ENCODE data around the gene IER5L.

The IER5L gene

GRCh38 chr9:129181246-129181645 is 3.2 kb upstream of the IER5L start:
- Histone ChIP-seq H3F3A (ENCODE audit: insufficient read depth) (no peaks in the 10 kb centered on the region), H3K4me2 (ENCODE audit: low read depth, low read length, poor library complexity, severe bottlenecking) (no peak overlapping the region), H4K20me1 (ENCODE audit: low read depth, low read length) (no peaks in the 10 kb centered on the region), H3K36me3 (ENCODE audit: low read length) (no peaks in the 10 kb centered on the region), H2AFZ (ENCODE audit: low read depth, low read length, severe bottlenecking) (no peak overlapping the region), H3K27me3 (ENCODE audit: low read length) (no peaks in the 10 kb centered on the region), H3K27ac (ENCODE audit: low read depth, low read length) (no peak overlapping the region), H3K9ac (ENCODE audit: low read length) (no peak overlapping the region), H3K4me3 (ENCODE audit: insufficient read depth, low read length, poor library complexity, severe bottlenecking) (no peak overlapping the region), H3K9me3 (ENCODE audit: insufficient read depth, low read length) (no peaks in the 10 kb centered on the region), H3K9me2 (replicated peaks; ENCODE audit: insufficient read depth, low read length) (no peaks in the 10 kb centered on the region), H3K79me2 (ENCODE audit: insufficient read depth, low read length) (no peaks in the 10 kb centered on the region)
- TF ChIP-seq CTCF (IDR thresholded peaks at IDR 0.05; ENCODE audit: insufficient read depth, low read length, poor library complexity, severe bottlenecking) = no peak
- no peak for TF ChIP-seq EZH2phosphoT487 (conservative IDR thresholded peaks at IDR 0.05; ENCODE audit: low read length)

GRCh38 chr9:129178568-129179382 is 714 bp upstream of the IER5L start:
- Histone ChIP-seq H3K27me3 (ENCODE audit: low read length) (no peaks in the 10 kb centered on the region), H3K4me3 (ENCODE audit: insufficient read depth, low read length, poor library complexity, severe bottlenecking) (no peak overlapping the region), H2AFZ (ENCODE audit: low read depth, low read length, severe bottlenecking) (peak overlapping the region; percentile 53), H3K4me2 (ENCODE audit: low read depth, low read length, poor library complexity, severe bottlenecking) (peak overlapping the region; percentile 71), H3K27ac (ENCODE audit: low read depth, low read length) (no peak overlapping the region), H3K9ac (ENCODE audit: low read length) (peak overlapping the region; percentile 23; the same call in 1 of the 2 replicates), H3F3A (ENCODE audit: insufficient read depth) (peaks cover 3% of the 10 kb centered on the region; the same call in 1 of the 2 replicates), H4K20me1 (ENCODE audit: low read depth, low read length) (no peaks in the 10 kb centered on the region), H3K36me3 (ENCODE audit: low read length) (no peaks in the 10 kb centered on the region), H3K9me2 (replicated peaks; ENCODE audit: insufficient read depth, low read length) (no peaks in the 10 kb centered on the region), H3K79me2 (ENCODE audit: insufficient read depth, low read length) (no peaks in the 10 kb centered on the region), H3K9me3 (ENCODE audit: insufficient read depth, low read length) (no peaks in the 10 kb centered on the region)
- no peak for TF ChIP-seq CTCF (IDR thresholded peaks at IDR 0.05; ENCODE audit: insufficient read depth, low read length, poor library complexity, severe bottlenecking)
- no peak for TF ChIP-seq EZH2phosphoT487 (conservative IDR thresholded peaks at IDR 0.05; ENCODE audit: low read length)

- Histone ChIP-seq H3K4me3 (ENCODE audit: insufficient read depth, low read length, poor library complexity, severe bottlenecking) (peak overlapping the region; percentile 49), H3K9ac (ENCODE audit: low read length) (peak overlapping the region; percentile 38; the same call in 1 of the 2 replicates), H3K27me3 (ENCODE audit: low read length) (no peaks in the 10 kb centered on the region), H4K20me1 (ENCODE audit: low read depth, low read length) (no peaks in the 10 kb centered on the region), H3K9me3 (ENCODE audit: insufficient read depth, low read length) (no peaks in the 10 kb centered on the region), H3K79me2 (ENCODE audit: insufficient read depth, low read length) (no peaks in the 10 kb centered on the region), H3K36me3 (ENCODE audit: low read length) (no peaks in the 10 kb centered on the region), H3K27ac (ENCODE audit: low read depth, low read length) (no peak overlapping the region), H2AFZ (ENCODE audit: low read depth, low read length, severe bottlenecking) (peak overlapping the region; percentile 60), H3F3A (ENCODE audit: insufficient read depth) (peaks cover 3% of the 10 kb centered on the region; the same call in 1 of the 2 replicates), H3K9me2 (replicated peaks; ENCODE audit: insufficient read depth, low read length) (no peaks in the 10 kb centered on the region), H3K4me2 (ENCODE audit: low read depth, low read length, poor library complexity, severe bottlenecking) (peak overlapping the region; percentile 71)
- no peak for TF ChIP-seq EZH2phosphoT487 (conservative IDR thresholded peaks at IDR 0.05; ENCODE audit: low read length)
- TF ChIP-seq CTCF (IDR thresholded peaks at IDR 0.05; ENCODE audit: insufficient read depth, low read length, poor library complexity, severe bottlenecking) = no peak
Observed at GRCh38 chr9:129177443-129177790, 644 bp downstream of the IER5L start.

Measured in SU-DHL-6 (cell line).